Measurements from ENCODE around the gene PCNA. TPM values are rescaled to one million over a fixed set of nuclear protein-coding genes. Genes with fewer than 3 reads are reported as not detected.

PCNA gene
- total and polyA plus RNA-seq, 12 donors, result 23.5 to 106 (median 48.6) TPM

DNA sequence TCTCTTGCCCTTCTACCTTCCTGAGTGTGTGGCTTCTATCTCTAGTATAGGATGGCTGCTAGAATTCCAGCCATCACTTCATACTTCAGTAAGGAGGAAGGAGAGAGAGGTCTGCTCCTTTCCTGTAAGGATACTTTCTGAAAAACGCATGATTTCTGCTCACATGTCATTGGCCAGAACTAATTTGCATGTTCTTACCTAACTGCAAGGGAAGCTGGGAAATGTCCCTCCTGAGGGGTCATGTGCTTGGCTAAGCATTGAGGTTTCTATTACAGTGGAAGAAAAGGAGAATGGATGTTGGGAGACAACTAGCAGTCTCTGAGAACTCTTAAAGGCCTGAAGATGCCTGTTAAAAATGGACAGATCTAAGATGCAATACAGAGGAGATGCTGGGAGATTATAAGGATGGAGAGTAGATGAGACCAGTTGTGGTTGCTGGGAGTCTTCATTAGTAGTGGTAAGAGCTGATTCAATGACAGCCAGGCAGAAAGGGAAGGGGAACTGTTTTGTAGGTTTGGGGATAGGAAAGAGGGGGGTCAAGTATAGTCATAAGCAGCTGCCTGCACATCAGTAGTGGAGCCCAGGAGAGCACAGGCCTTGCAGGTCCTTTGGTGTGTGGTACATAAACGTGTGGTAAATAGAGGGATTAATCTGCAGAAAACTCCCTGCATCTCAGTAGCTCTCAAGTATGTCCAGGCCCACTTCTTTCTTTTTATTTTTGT, 27.3 kb upstream of the PCNA start:
- Histone ChIP-seq H3K27me3 (no peaks in the 10 kb centered on the region), H3K9me3 (replicated peaks in 1 of 3) (no peaks in the 10 kb centered on the region), H3K4me1 (replicated peaks in 1 of 2) (peaks cover 31 to 60% of the 10 kb centered on the region in 2 donors), H3K4me3 (no peak overlapping the region), H3K27ac (no peak overlapping the region), H3K36me3 (replicated peaks in 1 of 2) (no peaks in the 10 kb centered on the region)
- 61 to 86% (median 70%) methylated on average over 2 of the region's 2 CpGs for WGBS, 4 donors
- DNase-seq, result peak in 1 of 7 donors; percentile 27
- TF ChIP-seq, protein P1, sequence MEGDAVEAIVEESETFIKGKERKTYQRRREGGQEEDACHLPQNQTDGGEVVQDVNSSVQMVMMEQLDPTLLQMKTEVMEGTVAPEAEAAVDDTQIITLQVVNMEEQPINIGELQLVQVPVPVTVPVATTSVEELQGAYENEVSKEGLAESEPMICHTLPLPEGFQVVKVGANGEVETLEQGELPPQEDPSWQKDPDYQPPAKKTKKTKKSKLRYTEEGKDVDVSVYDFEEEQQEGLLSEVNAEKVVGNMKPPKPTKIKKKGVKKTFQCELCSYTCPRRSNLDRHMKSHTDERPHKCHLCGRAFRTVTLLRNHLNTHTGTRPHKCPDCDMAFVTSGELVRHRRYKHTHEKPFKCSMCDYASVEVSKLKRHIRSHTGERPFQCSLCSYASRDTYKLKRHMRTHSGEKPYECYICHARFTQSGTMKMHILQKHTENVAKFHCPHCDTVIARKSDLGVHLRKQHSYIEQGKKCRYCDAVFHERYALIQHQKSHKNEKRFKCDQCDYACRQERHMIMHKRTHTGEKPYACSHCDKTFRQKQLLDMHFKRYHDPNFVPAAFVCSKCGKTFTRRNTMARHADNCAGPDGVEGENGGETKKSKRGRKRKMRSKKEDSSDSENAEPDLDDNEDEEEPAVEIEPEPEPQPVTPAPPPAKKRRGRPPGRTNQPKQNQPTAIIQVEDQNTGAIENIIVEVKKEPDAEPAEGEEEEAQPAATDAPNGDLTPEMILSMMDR (IDR thresholded peaks at IDR 0.05), result no peak
- TF ChIP-seq POLR2A (IDR thresholded peaks at IDR 0.05), result no peak
- intact Hi-C loops (cut with DNase I), result no loop called here

DNA sequence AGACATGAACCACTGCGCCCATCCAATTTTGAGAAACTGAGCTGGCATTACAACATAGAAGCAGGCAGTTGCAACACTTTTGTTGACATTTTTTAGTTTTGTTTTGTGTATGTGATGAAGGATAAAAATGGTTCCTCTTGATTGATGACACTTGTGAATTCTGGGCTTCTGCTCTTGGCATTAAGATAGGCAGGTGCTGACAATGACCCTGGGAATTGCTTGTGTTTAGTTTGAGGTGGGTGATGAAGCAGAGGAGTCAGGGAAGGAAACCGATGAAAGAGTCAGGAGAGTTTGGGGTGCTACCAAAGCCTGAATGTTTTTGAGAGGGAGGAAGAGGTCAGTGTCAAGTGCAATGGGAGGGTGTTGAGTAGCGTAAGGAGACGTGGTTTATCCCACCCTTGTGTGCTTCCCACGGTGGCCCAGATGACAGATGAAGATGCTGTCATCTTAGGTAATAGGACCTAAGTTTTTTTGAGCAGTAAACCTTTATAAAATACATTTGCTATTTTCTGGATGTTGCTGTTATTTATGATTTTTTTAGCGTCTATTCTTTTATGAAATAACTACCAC, 26.4 kb upstream of the PCNA start:
- Histone ChIP-seq H3K9me3 (replicated peaks in 1 of 3) (no peaks in the 10 kb centered on the region), H3K4me3 (no peak overlapping the region), H3K27me3 (no peaks in the 10 kb centered on the region), H3K36me3 (replicated peaks in 1 of 2) (no peaks in the 10 kb centered on the region), H3K27ac (peak overlapping the region in 1 of 5 donors; percentile 24), H3K4me1 (replicated peaks in 1 of 2) (peaks cover 31 to 67% of the 10 kb centered on the region in 2 donors)
- intact Hi-C loops (cut with DNase I), result no loop called here
- TF ChIP-seq, protein P1 (IDR thresholded peaks at IDR 0.05), result no peak
- WGBS, 4 donors, result 77 to 91% (median 87%) methylated on average over 6 of the region's 6 CpGs
- DNase-seq, result peak in 1 of 7 donors; percentile 35

DNA sequence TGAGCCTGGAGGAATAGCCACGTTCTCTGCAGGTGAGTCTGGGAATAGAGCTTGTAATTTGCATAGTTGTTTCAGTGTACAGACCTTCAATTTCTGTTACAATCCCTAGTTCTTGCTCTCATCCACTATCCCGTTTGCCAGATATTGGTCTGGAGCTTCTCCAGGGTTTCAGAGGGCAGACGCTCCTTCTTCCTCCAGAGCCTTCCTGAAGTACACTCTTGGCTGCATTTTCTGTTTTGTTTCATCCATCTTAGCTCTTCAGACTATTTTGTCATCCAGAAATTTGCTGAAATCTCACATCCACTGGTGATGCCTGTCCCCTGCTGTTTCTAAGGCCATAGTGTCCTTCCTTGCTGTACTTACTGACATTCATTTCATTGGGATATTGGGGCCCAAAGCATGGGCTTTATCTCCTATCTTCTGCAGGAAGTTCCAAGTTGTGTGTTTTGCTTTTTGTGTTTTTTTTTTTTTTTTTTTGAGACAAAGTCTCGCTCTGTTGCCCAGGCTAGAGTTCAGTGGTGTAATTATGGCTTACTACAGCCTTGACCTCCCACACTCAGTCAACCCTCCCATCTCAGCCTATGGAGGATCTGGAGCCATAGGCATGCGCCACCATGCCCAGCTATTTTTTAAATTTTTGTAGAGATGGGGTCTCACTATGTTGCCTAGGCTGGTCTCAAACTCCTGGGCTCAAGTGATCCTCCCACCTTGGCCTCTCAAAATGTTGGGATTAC, 25.8 kb upstream of the PCNA start:
- peak in 1 of 7 donors; percentile 51 for DNase-seq
- H3K4me3 ChIP-seq, result no peak overlapping the region
- peaks cover 25 to 66% of the 10 kb centered on the region in 2 donors for H3K4me1 ChIP-seq (replicated peaks in 1 of 2)
- TF ChIP-seq, protein P1 (IDR thresholded peaks at IDR 0.05), result peak in 1 of 6 experiments; percentile 8
- no peak for TF ChIP-seq POLR2A (IDR thresholded peaks at IDR 0.05)
- H3K27me3 ChIP-seq, result no peaks in the 10 kb centered on the region
- H3K27ac ChIP-seq, result peak overlapping the region in 1 of 5 donors; percentile 24
- WGBS, 4 donors, result 61 to 71% (median 65%) methylated on average over 5 of the region's 5 CpGs
- no peaks in the 10 kb centered on the region for H3K9me3 ChIP-seq (replicated peaks in 1 of 3)
- intact Hi-C loops (cut with DNase I), result no loop called here
- no peaks in the 10 kb centered on the region for H3K36me3 ChIP-seq (replicated peaks in 1 of 2)

DNA sequence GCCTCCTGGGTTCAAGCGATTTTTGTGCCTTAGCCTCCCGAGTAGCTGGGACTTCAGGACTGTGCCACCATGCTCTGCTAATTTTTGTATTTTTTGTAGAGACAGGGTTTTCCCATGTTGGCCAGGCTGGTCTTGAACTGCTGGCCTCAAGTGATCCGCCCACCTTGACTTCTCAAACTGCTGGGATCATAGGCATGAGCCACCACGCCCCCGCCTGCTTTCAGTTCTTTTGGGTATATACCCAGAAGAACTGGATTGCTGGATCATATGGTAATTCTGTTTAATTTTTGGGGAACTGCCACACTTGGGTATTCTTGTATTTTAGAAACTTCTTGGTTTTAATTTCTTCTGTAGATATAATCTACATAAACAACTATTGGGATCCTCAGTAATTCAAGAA, 24.1 kb upstream of the PCNA start:
- Histone ChIP-seq H3K27me3 (no peaks in the 10 kb centered on the region), H3K36me3 (replicated peaks in 1 of 2) (no peaks in the 10 kb centered on the region), H3K4me1 (replicated peaks in 1 of 2) (peaks cover 20 to 59% of the 10 kb centered on the region in 2 donors), H3K27ac (peak overlapping the region in 1 of 5 donors; percentile 20), H3K4me3 (no peak overlapping the region), H3K9me3 (replicated peaks in 1 of 3) (no peaks in the 10 kb centered on the region)
- intact Hi-C loops (cut with DNase I), result no loop called here
- TF ChIP-seq POLR2A (IDR thresholded peaks at IDR 0.05), result no peak
- TF ChIP-seq, protein P1 (IDR thresholded peaks at IDR 0.05), result no peak
- peak in 1 of 7 donors; percentile 43 for DNase-seq
- WGBS, 4 donors, result 91 to 97% (median 96%) methylated on average over 5 of the region's 5 CpGs

Measured in adrenal gland (tissue), 12 donors.